HuH-7 (cell line): ENCODE measurements around the gene ADM2.
"Not testable (repeated sequence)": the region's sequence is repeated elsewhere in the genome, so short reads cannot be mapped to it uniquely, and the experiment has no call there.

Source experiments
- DNase-seq: peaks from one replicate; pipeline ENCODE4 v3.0.0; 2011; ENCODE audit warnings: low spot score

The ADM2 gene

DNA sequence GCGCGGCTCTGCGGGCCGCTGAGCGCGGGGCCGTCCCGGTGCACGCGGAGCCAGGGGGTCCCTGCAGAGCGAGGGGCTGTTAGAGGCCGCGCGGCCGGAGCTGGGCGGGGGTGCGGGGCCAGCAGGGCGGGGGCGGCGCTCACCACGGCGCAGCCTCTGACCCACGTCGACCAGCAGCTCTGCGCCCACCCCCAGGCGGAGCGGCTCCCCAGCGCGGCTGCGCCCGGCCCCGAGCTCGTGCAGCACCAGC, 44.4 kb downstream of the ADM2 start:
- no peak for DNase-seq

DNA sequence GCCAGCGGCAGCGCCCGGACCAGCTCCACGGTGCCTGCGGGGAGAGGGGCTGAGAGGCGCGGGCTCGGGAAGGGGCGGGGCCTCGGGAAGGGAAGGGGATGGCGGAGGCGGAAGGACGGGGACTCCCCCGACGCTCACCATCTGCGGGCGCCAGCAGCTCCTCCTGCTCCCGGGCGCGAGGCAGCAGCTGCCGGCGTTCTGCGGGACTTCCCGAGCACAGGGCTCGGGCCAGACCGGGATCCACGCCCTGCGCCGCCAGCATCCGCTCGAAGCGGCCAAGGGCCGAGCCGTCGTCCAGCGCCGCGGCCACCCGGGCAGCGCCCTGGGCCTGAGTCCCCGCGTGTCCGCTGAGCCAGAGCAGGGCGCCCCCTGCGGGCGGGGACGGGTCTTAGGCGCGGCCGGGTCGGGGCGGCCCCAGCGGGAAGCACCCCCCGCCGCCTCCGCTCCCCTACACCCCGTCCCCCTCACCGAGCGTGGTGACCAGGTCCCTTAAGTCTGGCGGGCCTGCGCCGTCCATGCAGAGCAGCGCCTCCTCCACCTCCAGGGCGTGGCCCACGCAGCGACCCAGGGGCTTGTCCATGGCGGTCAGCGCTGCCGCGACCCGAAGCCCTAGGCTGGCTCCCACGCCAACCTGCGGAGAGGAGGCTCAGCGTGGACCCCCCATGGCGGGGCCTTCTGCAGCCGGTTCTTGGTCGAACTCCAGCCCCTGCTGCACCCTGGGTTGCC, 44.9 kb downstream of the ADM2 start:
- DNase-seq: peak; percentile 88

DNA sequence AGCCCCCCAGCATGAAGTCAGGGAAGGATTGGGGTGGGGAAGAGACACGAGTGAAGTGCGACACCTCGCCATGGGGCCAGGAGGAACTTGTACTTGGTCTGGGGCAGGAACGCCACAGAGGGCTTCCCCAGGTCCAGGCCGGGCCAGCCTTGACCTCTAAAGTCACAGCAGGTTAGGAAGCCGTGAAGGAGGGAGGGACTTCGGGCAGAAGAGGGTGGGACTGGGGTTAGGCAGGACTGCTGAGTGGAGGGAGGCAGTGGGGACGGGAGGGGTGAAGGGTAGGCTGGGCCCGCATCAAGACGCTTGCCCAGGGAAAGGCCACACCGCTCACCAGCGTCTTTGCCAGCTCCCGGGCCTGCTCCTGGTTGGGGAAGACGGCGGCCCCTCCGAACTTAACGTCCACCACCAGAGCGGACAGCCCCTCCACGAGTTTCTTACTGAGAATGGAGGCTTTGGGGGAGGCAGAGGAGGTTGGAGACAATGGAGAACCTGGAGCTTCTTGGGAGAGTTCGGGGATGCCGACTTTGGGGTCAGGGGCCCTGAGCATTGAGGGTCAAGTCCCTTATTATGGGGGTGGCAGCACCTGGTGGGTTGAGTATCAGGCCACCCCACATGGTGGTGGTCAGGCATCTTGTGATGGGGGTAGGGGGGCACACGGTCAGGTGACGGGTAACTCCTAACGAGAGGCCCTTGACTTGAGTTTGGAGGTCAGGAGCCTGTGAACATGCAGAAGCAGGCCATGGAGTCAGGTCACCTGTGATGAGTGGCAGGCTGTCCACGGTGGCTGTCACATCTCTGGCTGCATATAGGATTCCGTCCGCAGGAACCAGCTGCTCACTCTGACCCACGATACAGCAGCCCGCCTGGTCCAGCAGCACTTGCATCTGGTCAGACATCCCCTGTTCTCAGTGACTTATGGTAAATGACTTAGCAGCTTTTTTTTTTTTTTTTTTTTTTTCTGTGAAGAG, 45.8 kb downstream of the ADM2 start:
- peak; percentile 98 for DNase-seq

DNA sequence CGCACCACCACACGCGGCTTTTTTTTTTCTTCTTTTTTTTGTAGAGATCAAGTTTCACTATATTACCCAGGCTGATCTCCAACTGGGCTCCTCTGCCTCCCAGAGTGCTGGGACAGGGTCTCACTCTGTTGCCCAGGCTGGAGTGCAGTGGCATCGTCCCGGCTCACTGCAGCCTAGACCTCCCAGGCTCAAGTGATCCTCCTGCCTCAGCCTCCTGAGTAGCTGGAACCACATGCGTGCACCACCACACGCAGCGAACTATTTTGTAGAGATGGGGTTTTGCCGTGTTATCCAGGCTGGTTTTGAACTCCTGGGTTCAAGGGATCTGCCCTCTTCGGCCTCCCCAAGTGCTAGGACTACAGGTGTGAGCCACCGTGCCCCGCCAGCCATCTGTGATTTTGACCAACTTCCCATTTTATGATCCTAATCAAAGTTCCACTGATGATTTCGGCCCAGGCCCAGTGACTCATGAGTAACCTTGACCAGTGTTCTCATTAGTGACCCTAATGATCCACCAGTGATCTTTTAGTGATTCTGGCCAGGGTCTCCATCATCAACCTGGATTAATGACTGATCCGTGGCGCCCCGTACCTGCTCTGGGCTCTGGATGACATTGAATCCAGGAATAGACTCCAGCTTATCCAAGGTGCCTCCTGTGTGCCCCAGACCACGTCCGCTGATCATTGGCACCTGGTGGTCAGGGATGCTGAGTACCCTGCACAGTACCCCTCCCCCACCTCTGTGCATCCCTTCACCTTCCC, 46.8 kb downstream of the ADM2 start:
- DNase-seq: no peak

DNA sequence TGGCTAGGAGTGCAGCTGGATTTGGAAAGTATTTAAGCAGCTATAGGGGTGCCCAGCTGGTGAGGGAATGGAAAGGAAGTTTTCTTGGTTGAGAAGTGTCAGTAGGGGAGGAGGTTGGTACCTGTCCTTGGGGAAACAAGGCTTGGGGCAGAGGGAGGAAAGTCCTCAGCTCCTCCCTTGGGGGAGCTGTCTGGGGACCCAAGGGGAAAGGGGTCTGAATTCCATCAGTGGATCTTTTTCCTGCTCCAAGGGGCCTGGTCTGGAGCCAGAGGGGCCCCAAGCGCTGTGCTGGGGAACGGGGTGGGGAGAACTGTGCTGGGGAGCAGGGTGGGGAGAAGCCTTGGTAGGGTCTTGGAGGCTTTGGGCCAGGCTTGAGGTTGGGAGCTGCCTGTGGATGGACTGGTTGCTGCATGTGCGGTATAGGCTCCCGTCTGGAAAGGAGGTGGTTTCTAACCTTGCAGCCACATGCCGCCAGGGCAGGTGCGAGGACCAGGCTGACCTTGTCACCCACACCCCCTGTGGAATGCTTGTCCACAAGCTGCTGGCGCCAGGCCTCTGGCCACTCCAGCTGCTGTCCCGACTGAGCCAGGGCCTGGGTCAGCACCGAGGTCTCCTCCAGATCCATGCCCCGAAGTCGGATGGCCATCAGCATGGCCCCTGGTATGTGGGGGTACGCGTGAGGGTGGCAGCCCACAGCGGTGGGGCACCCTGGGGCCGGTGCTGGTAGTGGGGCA, 47.5 kb downstream of the ADM2 start:
- DNase-seq: no peak

DNA sequence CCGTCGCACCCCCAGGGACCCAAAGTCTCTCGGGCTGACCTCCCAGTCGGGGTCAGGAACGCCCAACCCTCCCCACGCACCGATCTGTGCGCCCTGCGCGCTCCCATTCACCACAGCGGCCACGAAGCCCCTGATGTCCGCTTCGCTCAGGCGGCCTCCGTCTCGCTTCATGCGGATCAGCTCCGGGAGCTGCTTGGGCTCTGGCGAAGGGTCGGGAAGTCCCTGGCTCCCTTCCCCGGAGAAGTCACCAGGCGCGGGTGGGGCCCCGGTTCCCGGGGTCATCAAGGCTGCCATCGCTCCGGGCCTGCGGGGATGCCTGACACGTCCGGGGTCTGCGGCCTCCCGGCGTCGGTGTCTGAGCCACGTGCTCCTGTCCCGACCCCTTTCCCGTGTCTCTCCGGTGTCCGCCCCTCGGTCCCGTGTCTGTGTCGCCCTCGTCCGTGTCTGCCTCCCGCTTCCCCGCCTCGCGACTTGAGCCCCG, 48.1 kb downstream of the ADM2 start:
- no peak for DNase-seq

DNA sequence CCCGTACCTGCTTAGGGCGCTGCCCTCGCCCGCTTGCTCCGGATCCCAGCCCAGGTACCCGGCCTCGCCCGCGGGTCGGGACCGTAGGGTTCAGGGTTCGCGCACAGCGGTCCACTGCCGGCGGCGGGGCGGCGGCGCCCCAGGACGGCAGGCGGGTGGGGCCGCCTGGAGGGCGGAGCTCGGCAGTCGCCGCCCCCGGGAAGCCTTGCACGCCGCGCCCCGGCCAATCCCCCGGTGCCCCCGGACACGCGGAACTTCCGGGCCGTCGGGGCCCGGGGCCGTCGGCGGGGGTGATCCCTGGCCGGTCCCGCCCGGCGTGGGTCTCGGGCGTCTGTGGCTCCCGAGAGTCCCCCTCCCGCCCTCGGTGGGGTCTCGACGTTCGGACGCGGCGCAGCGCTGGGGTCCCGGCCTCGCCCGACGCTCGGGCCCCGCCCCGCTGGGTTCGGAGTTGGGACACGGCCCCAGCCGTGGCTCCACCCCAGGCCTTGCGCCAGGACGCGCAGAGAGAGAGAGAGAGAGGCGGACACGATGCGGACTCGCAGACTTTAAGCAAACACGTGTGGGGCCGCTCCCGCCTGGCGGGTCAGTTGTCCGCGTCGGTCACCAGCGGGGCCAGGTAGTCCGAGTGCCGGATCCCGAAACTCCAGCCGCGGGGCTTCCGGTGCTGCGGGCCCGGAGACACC, 48.7 kb downstream of the ADM2 start, which contains the start of gene TYMP:
TSS of gene TYMP (minus strand) at position 116 of the 683 bp plus-strand sequence. CDS start 303 bp downstream, outside the sequence.
- no peak for DNase-seq

DNA sequence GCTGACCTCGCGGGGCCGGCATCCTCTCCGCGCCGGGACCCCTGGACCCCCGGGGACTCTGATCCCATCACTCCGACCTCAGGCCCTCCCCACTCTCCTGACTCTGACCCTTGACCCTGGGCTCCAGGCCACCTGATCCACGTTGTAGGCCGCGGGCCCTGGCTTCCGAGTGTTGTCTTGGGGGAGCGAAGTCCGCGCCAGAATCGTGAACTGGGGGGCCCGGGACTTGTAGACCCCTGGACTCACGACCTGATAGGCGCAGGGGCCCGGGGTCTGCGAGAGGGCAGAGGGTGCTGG, 49.2 kb downstream of the ADM2 start:
- DNase-seq: no peak

DNA sequence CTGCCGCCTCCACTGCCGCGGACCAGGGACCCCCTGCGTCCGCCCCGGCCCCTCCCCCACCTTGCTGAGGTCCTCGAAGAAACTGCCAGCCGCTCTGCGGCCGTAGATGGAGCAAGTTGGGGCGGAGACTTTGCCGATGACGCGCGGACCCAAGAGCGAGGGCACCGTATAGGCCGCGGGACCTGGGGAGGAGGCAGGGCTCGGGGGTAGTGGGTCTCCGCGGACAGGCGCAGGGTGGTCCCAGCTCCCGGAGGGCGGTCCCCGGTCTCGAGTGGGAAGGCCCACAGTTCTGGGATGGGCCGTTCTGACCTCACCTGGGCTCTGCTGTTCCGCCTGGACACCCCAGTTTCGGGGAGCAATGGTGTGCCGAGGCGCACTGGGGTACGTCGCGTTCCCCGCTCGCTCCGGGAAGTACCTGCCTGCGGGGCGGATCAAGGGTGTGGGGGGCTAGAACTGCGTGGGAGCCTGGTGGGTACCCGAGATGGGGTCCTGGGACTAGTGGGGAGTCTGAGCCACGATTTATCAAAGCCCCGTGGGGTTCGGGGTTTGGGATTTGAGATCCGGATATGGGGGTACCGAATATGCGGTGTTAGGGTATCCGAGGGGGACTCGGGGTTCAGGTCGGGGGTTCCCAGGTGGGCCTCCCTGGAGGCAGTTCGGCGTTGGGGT, 49.7 kb downstream of the ADM2 start:
- DNase-seq: no peak

DNA sequence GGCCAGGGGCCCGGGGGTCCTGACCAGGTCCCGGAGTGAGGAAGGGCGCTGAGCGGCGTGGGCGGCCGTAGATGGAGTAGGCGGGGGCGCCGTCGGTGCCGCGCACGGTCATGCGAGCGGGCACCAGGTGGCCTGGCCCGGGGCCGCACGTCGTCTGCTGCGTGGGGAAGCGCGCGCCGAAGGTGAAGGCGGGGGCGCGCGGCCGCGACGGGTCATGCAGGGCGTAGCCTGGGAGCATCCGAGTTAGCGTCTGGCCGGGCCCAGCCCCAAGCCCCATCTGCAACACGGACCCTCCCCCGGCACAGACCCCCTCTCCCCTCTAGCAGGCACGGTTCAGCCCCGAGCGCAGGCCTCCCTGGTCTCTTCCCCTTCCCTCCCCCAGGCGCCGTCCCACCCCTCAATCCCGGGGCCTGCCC, 50.2 kb downstream of the ADM2 start:
- no peak for DNase-seq

DNA sequence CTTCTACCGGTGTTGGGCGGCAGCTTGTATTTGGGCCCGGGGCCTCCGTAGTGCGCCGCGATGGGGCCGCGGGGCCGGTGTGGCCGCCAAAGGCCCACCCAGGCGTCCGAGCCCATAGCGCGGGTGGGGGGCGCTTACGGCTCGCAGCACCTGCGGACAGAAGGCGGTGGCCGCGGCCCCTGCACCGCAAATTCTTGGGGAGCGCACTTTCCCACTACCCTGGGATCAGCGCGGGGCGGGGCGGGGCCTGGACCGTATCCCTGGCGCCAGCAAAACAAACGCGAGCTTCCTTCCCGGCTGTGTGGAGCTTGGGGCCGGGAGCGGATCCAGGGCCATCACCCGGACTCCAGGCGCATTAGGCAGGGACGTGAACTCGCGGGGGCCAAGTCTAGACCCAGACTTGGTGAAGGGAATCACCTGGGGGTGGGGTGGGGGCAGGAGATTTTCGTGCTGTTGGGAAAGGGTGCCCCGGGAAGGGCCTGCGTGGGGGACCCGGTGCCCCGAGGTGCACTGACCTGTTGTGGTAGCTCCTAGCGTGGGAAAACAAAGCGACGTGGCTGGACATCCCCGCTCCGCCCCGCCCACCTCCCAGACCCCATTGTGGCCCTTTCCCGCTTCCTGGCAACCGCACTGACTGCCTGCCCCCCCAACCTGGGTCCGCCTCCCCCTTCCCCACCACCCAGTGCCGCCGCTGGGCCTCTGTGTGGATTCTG, 50.8 kb downstream of the ADM2 start:
- peak; percentile 79 for DNase-seq

DNA sequence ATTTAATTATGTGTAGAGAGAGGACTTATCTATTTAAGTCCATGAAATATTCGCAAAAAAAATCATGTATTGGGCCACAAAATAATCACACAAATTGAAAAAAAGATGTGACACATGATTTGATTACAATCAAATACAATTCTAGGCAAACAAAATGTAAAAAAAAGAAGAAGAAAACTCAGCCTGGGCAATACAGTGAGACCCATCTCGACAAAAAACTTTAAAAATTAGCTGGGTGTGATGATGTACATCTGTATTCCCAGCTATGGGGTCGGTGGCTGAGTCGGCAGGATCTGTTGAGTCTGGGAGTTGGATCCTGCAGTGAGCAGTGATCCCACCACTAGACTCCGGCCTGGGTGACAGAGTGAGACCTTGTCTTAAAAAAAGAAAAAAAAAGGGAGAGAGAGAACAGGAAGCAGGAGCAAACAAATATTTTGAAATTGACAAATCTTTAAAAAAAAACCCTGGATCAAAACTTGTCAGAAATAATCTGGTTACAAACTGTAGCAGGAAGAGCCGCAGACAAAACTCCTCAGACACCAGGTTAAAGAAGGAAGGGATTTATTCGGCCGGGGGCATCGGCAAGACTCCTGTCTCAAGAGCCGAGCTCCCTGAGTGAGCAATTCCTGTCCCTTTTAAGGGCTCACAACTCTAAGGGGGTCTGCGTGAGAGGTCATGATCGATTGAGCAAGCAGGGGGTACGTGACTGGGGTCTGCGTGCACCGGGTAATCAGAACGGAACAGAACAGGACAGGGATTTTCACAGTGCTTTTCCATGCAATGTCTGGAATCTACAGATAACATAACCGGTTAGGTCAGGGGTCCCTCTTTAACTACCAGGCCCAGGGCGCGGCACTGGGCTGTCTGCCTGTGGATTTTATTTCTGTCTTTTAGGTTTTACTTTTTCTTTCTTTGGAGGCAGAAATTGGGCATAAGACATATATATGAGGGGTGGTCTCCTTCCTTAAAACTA, 51.8 kb downstream of the ADM2 start:
- no peak for DNase-seq

DNA sequence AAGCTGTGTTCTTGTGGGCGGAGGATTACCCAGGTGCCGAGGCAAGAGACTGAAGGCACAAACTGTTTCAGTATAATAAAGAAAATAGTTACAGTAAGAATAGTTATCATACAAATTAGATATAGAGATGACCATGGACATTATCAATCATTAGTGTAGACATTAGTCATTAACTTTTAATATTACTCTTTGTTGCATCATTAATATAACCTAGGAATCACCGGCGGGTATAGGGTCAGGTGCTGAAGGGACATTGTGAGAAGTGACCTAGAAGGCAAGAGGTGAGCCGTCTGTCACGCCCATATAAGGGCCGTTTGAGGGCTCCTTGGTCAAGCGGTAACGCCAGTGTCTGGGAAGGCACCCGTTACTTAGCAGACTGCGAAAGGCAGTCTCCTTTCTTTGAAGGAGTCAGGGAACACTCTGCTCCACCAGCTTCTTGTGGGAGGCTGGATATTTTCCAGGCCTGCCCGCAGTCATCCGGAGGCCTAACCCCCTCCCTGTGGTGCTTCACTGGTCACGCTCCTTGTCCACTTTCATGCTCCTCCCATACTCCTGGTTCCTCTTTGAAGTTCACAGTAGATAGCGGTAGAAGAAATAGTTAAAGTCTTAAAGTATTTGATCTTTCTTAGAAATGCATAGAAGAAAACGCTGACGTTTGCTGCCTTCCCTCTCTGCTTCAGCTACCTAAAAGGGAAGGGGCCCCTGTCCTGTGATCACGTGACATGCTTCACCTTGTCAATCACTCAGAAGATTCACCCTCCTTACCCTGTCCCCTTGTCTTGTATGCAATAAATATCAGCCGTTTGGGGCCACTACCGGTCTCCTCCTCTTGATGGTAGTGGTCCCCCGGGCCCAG, 52.7 kb downstream of the ADM2 start:
- DNase-seq: not testable (repeated sequence)

DNA sequence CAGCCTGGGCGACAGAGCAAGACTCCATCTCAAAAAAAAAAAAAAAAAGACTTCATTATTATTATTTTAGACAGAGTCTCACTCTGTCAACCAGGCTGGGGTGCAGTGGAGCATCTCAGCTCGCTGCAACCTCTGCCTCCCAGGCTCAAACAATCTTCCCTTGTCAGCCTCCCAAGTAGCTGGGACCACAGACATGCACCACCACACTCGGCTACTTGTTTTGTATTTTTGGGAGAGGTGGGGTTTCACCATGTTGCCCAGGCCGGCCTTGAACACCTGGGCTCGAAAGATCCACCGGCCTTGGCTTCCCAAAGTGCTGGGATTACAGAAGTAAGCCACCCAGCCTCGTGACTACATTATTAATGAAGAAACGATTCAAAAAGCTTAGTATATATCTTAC, 53.8 kb downstream of the ADM2 start:
- DNase-seq: no peak
